ENCODE measurements around the gene RAPGEF2.

The RAPGEF2 gene

DNA sequence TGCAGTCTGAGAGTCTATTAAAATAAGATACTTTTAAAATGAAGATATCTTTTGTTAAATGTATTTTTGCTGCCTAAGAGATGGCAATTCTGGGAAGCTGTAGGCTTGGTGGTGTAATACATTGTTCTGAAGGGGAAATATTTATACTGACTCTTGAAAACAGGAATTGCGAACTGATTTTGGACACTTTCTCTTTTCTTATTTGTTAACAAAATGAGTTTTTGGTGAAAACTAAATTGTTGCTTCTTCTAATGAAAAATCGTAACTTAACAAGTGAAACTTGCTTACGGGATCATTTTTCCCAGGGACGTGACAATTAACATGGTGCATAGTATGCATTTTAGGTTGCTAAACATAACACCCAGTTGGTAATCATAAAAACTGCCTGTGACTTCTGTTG, 71.0 kb downstream of the RAPGEF2 start (continued):
- TF ChIP-seq GLI2 (tag by site-specific recombination; IDR thresholded peaks at IDR 0.05; ENCODE audit: borderline replicate concordance, low read depth) (no peak), ZNF529 (tag by site-specific recombination; IDR thresholded peaks at IDR 0.05; ENCODE audit: insufficient replicate concordance) (no peak), ZNF701 (tag by site-specific recombination; IDR thresholded peaks at IDR 0.05) (no peak), ZNF354C (tag by site-specific recombination; IDR thresholded peaks at IDR 0.05; ENCODE audit: borderline replicate concordance, low read depth) (no peak), GFI1B (tag by site-specific recombination; IDR thresholded peaks at IDR 0.05) (no peak), YY1 (tag by site-specific recombination; IDR thresholded peaks at IDR 0.05) (no peak)
- TF ChIP-seq, protein P1, sequence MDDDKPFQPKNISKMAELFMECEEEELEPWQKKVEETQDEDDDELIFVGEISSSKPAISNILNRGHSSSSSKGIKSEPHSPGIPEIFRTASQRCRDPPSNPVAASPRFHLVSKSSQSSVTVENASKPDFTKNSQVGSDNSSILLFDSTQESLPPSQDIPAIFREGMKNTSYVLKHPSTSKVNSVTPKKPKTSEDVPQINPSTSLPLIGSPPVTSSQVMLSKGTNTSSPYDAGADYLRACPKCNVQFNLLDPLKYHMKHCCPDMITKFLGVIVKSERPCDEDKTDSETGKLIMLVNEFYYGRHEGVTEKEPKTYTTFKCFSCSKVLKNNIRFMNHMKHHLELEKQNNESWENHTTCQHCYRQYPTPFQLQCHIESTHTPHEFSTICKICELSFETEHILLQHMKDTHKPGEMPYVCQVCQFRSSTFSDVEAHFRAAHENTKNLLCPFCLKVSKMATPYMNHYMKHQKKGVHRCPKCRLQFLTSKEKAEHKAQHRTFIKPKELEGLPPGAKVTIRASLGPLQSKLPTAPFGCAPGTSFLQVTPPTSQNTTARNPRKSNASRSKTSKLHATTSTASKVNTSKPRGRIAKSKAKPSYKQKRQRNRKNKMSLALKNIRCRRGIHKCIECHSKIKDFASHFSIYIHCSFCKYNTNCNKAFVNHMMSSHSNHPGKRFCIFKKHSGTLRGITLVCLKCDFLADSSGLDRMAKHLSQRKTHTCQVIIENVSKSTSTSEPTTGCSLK (tag by site-specific recombination; IDR thresholded peaks at IDR 0.05) = no peak

DNA sequence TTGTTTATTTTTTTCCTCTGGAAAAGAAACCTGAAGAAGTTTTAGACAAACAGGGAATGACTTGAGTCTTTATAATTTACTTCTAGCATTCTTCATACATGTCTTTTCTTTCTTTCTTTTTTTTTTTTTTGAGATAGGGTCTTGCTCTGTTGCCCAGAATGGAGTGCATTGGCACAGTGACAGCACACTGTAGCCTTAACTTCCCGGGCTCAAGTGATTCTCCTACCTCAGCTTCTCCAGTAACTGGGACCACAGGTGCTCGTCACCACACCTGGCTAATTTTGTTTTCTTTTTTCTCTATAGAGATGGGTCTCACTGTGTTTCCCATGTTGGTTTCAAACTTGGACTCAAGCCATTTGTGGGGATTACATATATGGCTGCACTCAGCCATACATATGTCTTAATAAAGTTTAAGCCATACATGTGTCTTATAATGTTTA, 71.8 kb downstream of the RAPGEF2 start:
- no peak overlapping the region for H3K4me3 ChIP-seq (ENCODE audit: low read depth, low read length)
- CTCF ChIA-PET = interaction anchor here (0.6 kb wide), 1 partner anchor 50 kb away, joined by 3 read pairs; no protein-coding TSS in a partner anchor
- TF ChIP-seq ZNF707 (tag by site-specific recombination; IDR thresholded peaks at IDR 0.05) = no peak
- no peak for TF ChIP-seq ZNF324 (tag by site-specific recombination; IDR thresholded peaks at IDR 0.05)
- no peak for TF ChIP-seq MYNN (tag by site-specific recombination; IDR thresholded peaks at IDR 0.05; ENCODE audit: borderline replicate concordance)
- TF ChIP-seq ZNF354C (tag by site-specific recombination; IDR thresholded peaks at IDR 0.05; ENCODE audit: borderline replicate concordance, low read depth) = no peak
- no peak for TF ChIP-seq ZNF600 (tag by site-specific recombination; IDR thresholded peaks at IDR 0.05)
- TF ChIP-seq ZNF121 (tag by site-specific recombination; IDR thresholded peaks at IDR 0.05) = peak; percentile 79
- TF ChIP-seq, protein P2, sequence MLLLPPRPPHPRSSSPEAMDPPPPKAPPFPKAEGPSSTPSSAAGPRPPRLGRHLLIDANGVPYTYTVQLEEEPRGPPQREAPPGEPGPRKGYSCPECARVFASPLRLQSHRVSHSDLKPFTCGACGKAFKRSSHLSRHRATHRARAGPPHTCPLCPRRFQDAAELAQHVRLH (tag by site-specific recombination; IDR thresholded peaks at IDR 0.05) = no peak
- TF ChIP-seq ZNF350 (tag by site-specific recombination; IDR thresholded peaks at IDR 0.05) = no peak
- POLR2A ChIA-PET = interaction anchor here (1.3 kb wide), 1 partner anchor 70 kb away, joined by 4 read pairs; no protein-coding TSS in a partner anchor
- no peaks in the 10 kb centered on the region for H3K36me3 ChIP-seq (ENCODE audit: control insufficient read depth in 2 of 2, insufficient read depth in 1 of 2, low read length in 2 of 2)
- H3K4me1 ChIP-seq (ENCODE audit: control insufficient read depth, insufficient read depth, low read length) = peaks cover 5% of the 10 kb centered on the region
- no peaks in the 10 kb centered on the region for H3K9me3 ChIP-seq (ENCODE audit: control insufficient read depth, insufficient read depth, low read depth, low read length)
- no peak overlapping the region for H3K27ac ChIP-seq (ENCODE audit: extremely low read depth, low read depth, low read length)

DNA sequence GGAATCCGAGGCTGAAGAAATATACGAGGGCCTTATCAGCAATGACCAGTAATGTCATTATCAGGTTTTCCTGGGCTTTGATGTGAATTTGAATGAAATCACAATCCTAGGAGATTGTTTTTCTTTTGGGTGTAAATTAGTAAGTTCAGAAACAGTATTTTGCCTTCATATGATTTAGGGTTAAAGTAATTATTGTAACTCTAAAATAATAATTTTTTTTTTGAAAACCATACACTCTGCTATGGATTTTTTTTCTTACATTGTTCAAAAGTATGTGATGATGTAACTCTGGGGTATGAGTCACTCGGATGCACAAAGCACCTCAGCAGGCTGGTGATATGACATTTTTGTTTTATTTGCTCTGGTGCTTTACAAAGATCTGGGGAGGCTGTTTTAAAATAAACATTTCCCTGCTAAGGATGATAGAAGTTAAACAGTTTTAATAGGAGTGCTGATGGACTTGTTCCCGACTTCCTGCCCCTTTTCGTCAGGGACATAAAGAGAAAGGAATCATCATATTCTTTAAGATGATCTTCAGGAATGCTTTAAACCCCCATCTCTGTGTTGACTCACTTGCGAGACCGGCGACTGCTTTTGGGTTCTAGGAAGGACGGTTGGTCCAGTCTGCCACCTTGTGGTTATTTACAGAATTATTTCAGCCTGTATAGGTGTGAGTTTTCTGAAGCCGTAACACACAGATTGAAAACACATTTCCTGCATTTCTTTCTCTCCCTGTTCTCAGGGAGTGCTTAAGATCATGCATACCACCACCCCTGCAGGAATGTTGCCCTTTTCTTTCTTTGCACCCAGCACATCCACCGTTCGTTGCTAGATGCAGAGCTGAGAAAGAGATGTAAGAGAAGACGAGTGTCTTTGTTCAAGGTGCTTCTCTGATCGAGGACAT, 72.5 kb downstream of the RAPGEF2 start:
- ChIA-PET CTCF (interaction anchor here (0.6 to 0.9 kb wide), 3 partner anchors 13 to 317 kb away, joined by 4 to 6 read pairs (median 4); no protein-coding TSS in a partner anchor), POLR2A (no interaction called here)
- Histone ChIP-seq H3K4me3 (ENCODE audit: low read depth, low read length) (peak overlapping the region; percentile 10; the same call in 1 of the 2 replicates), H3K9me3 (ENCODE audit: control insufficient read depth, insufficient read depth, low read depth, low read length) (no peaks in the 10 kb centered on the region), H3K27ac (ENCODE audit: extremely low read depth, low read depth, low read length) (peak overlapping the region; percentile 0), H3K36me3 (ENCODE audit: control insufficient read depth in 2 of 2, insufficient read depth in 1 of 2, low read length in 2 of 2) (no peaks in the 10 kb centered on the region), H3K4me1 (ENCODE audit: control insufficient read depth, insufficient read depth, low read length) (peaks cover 10% of the 10 kb centered on the region)
- TF ChIP-seq YY1 (tag by site-specific recombination; IDR thresholded peaks at IDR 0.05) (no peak), KLF10 (tag by site-specific recombination; IDR thresholded peaks at IDR 0.05) (peak; percentile 81), ZNF2 (tag by site-specific recombination; IDR thresholded peaks at IDR 0.05) (peak; percentile 49; the same call in 1 of the 2 replicates), KLF8 (tag by site-specific recombination; IDR thresholded peaks at IDR 0.05) (peak; percentile 48), ZFP37 (tag by site-specific recombination; IDR thresholded peaks at IDR 0.05) (0 out of 2 replicates have a peak, but pooled peaks have one; percentile 40), ZNF654 (tag by site-specific recombination; IDR thresholded peaks at IDR 0.05; ENCODE audit: low read depth) (peak; percentile 82), ZNF561 (tag by site-specific recombination; IDR thresholded peaks at IDR 0.05; ENCODE audit: borderline replicate concordance) (peak; percentile 58; the same call in 1 of the 2 replicates), ZFP69B (tag by site-specific recombination; IDR thresholded peaks at IDR 0.05) (peak; percentile 57; the same call in 1 of the 2 replicates), ZNF660 (tag by site-specific recombination; IDR thresholded peaks at IDR 0.05) (peak; percentile 62; the same call in 1 of the 2 replicates)
- TF ChIP-seq, protein P3, sequence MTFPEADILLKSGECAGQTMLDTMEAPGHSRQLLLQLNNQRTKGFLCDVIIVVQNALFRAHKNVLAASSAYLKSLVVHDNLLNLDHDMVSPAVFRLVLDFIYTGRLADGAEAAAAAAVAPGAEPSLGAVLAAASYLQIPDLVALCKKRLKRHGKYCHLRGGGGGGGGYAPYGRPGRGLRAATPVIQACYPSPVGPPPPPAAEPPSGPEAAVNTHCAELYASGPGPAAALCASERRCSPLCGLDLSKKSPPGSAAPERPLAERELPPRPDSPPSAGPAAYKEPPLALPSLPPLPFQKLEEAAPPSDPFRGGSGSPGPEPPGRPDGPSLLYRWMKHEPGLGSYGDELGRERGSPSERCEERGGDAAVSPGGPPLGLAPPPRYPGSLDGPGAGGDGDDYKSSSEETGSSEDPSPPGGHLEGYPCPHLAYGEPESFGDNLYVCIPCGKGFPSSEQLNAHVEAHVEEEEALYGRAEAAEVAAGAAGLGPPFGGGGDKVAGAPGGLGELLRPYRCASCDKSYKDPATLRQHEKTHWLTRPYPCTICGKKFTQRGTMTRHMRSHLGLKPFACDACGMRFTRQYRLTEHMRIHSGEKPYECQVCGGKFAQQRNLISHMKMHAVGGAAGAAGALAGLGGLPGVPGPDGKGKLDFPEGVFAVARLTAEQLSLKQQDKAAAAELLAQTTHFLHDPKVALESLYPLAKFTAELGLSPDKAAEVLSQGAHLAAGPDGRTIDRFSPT (tag by site-specific recombination; IDR thresholded peaks at IDR 0.05) = peak; percentile 37; the same call in 1 of the 2 replicates

All from HEK293 (cell line).